Activated T-helper 1 cell treated with anti-CD3 and anti-CD28 coated beads, Interleukin-2, amount 50 U/mL, for 16 hours (primary cell): ENCODE measurements around the gene MX1.
"Not testable (repeated sequence)": the region's sequence is repeated elsewhere in the genome, so short reads cannot be mapped to it uniquely, and the experiment has no call there.

Source experiments
- DNase-seq, 2 donors: peaks; one replicate each; pipeline ENCODE4 v3.0.0-alpha.2; 2020; ENCODE audit warnings: low read depth in 1 of 2, low spot score in 1 of 2

MX1 gene

GRCh38 chr21:41407541-41408460, 18.2 kb upstream of the MX1 start:
- no peak for DNase-seq

GRCh38 chr21:41410361-41410760, 15.7 kb upstream of the MX1 start:
- no peak for DNase-seq

GRCh38 chr21:41410767-41411448, 15.1 kb upstream of the MX1 start:
- DNase-seq = no peak

- no peak for DNase-seq
Measured at GRCh38 chr21:41411449-41412089, 14.5 kb upstream of the MX1 start.

GRCh38 chr21:41417505-41417904, 8.5 kb upstream of the MX1 start:
- DNase-seq = not testable (repeated sequence)

GRCh38 chr21:41418393-41418792, 7.6 kb upstream of the MX1 start:
- DNase-seq = no peak

GRCh38 chr21:41418956-41419680, 6.9 kb upstream of the MX1 start:
- no peak for DNase-seq

GRCh38 chr21:41419921-41420862, 5.8 kb upstream of the MX1 start:
- peak in 1 of 2 donors; percentile 32 for DNase-seq

- not testable (repeated sequence) for DNase-seq
Measured at GRCh38 chr21:41420998-41421397, 5.0 kb upstream of the MX1 start.

GRCh38 chr21:41422546-41423304, 3.3 kb upstream of the MX1 start:
- DNase-seq = no peak

- not testable (repeated sequence) for DNase-seq
Measured at GRCh38 chr21:41423305-41423636, 2.8 kb upstream of the MX1 start.

- no peak for DNase-seq
Measured at GRCh38 chr21:41425588-41425953, 468 bp upstream of the MX1 start.

- peak in 1 of 2 donors; percentile 2 for DNase-seq
Measured at GRCh38 chr21:41426676-41427404, 801 bp downstream of the MX1 start.

GRCh38 chr21:41427556-41427955, 1.5 kb downstream of the MX1 start:
- no peak for DNase-seq

- no peak for DNase-seq
Measured at GRCh38 chr21:41428311-41428710, 2.3 kb downstream of the MX1 start.

GRCh38 chr21:41428847-41429246, 2.8 kb downstream of the MX1 start:
- no peak for DNase-seq

- DNase-seq = no peak
Measured at GRCh38 chr21:41429305-41429704, 3.3 kb downstream of the MX1 start.

GRCh38 chr21:41429925-41430491, 4.0 kb downstream of the MX1 start:
- DNase-seq = no peak
